ACHN (cell line): ENCODE data around the gene IGFN1.
A peak's percentile ranks its signal among the peaks of the same experiment; 100 is the strongest.

Source experiments
- DNase-seq: peaks from one replicate; pipeline ENCODE4 v3.0.0-alpha.2; 2015
- in situ Hi-C: cut with HindIII; loops from 2 replicates; pipeline ENCODE4 v1.10.0; 2017; ENCODE audit warnings: low sequenced_read_pairs, low pct_ligation_motif_present, low pct_unique_long_range_greater_than_20kb

Gene IGFN1

GRCh38 chr1:201212461-201213055, 21.9 kb downstream of the IGFN1 start:
- DNase-seq, result no peak
- in situ Hi-C loops, result no loop called here

GRCh38 chr1:201213106-201213770, 22.6 kb downstream of the IGFN1 start:
- in situ Hi-C loops, result no loop called here
- no peak for DNase-seq

GRCh38 chr1:201213926-201214325, 23.3 kb downstream of the IGFN1 start:
- in situ Hi-C loops, result no loop called here
- DNase-seq, result no peak

- in situ Hi-C loops, result no loop called here
- peak; percentile 42 for DNase-seq
Observed at GRCh38 chr1:201214461-201214860, 23.8 kb downstream of the IGFN1 start.

GRCh38 chr1:201214886-201215285, 24.3 kb downstream of the IGFN1 start:
- in situ Hi-C loops, result no loop called here

DNA sequence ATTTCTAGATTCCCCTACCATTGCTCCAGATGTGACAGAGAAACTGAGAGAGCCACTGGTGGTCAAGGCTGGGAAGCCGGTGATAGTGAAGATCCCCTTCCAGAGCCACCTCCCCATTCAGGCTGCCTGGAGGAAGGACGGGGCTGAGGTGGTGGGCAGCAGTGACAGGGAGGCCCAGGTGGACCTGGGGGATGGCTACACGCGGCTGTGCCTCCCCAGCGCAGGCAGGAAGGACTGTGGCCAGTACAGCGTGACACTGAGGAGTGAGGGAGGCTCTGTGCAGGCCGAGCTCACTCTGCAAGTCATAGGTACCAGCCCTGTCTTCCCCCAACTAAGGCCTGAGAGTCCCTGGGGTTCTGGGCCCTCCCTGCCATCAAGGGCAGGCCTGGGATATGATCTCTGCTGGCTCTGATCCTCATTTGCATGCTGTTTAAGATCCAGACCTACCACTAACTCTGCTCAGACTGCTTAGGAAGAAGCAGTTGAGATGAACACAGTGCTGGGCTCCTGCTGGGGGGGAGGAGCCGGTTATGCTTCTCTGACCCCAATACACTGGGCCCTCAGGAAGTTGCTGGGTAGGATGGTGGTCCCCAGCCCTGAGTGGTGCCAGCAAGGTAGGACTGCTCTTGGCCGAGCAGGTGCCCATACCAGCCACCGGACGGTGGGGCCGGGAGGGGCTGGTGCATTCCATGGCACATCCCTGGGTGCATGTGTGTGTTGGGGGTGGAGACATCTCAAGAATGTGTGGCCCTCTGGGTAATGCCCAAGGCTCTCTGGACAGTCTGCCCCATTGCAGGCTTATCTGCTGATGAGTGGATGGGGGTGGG, 25.1 kb downstream of the IGFN1 start:
- in situ Hi-C loops, result no loop called here

More at GRCh38 chr1:201214886-201215285, 24.3 kb downstream of the IGFN1 start:
- no peak for DNase-seq

GRCh38 chr1:201216395-201217085, 25.9 kb downstream of the IGFN1 start:
- in situ Hi-C loops, result no loop called here
- DNase-seq, result no peak

More for the DNA sequence above, 25.1 kb downstream of the IGFN1 start:
- no peak for DNase-seq

DNA sequence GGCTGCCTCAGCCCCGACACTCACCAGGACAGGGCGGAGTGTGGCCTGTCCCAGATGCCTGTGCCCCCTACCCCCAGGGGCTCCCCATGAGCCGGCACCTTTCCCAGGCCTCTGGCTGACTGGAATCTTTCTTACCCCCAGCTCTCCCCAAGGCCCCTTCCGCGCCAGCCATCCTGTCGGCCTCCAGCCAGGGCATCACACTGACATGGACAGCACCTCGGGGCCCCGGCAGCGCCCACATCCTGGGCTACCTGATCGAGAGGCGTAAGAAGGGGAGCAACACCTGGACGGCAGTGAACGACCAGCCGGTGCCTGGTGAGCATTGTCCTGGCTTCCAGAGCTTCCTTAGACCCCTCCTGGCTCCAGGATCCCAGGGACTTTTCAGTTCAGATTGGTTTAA, 26.5 kb downstream of the IGFN1 start:
- no peak for DNase-seq
- in situ Hi-C loops, result no loop called here

- DNase-seq, result no peak
- in situ Hi-C loops, result no loop called here
Observed at GRCh38 chr1:201217851-201218250, 27.2 kb downstream of the IGFN1 start.

DNA sequence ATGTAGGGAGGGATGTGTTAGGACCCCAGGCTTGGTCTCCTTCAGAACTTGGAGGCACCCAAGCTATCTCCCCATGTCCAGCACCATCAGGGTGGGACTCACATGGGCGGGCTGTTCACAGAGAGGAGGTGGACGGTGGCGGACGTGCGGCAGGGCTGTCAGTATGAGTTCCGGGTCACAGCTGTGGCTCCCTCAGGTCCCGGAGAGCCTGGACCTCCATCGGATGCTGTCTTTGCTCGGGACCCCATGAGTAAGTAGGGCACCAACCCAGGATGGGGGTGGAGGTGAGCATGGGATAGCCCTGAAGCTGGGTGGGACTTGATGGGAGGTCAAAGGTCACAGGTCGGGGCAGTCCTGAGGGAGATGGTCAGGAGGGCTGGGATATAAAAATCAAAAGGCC, 27.8 kb downstream of the IGFN1 start:
- in situ Hi-C loops, result no loop called here
- DNase-seq, result no peak

DNA sequence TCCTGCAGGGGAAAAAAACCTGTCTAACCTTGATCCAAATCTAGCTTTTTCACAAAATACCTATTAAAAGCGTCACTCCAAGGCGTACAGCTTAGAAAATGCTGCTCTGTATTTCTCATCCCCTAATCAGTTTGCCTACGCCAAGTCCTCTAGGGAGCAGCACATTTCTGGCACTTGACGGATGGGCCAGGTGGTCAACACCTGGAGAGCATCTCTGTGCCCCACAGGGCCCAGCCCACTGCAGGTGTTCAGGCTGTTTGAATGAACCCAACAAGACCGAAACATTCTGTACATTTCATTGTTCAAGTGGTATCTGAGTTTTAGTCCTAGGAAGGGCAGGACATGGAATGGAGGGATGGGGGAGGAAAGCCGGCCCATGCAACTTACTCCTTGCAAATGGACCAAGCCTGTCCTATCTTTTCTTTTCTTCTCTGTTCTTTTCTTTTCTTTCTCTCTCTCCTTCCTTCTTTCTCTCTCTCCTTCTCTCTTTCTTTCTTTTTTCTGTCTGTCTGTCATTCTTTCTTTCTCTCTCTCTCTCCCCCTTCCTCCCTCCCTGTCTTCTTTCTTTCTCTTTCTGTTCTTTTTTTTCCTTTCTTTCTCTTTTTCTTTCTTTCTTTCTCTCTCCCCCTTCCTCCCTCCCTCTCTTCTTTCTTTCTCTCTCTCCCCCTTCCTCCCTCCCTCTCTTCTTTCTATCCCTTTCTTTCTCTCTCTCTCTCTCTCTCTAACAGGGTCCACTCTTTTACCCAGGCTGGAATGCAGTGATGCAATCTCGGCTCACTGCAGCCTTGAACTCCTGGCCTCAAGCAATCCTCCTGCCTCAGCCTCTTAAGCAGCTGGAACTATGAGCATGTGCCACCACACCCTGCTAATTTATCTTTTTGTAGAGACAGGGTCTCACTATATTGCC, 29.1 kb downstream of the IGFN1 start:
- no peak for DNase-seq
- in situ Hi-C loops, result no loop called here

DNA sequence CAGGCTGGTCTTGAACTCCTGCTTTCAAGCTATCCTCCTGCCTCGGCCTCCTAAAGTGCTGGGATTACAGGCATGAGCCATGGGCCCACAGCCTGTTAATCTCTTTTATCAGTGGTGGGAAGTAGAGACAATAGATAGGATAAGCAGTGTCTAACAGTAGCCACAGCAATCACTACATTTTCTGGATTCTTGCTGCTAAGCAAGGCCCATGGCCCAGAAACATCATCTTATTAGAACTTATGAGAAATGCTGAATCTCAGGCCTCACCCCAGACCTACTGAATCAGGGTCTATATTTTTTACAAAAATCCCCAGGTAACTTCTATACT, 29.7 kb downstream of the IGFN1 start:
- DNase-seq, result no peak
- in situ Hi-C loops, result no loop called here

- in situ Hi-C loops, result no loop called here
- DNase-seq, result no peak
Observed at GRCh38 chr1:201221201-201221846, 30.7 kb downstream of the IGFN1 start.

GRCh38 chr1:201222125-201222524, 31.5 kb downstream of the IGFN1 start:
- no peak for DNase-seq
- in situ Hi-C loops, result no loop called here

DNA sequence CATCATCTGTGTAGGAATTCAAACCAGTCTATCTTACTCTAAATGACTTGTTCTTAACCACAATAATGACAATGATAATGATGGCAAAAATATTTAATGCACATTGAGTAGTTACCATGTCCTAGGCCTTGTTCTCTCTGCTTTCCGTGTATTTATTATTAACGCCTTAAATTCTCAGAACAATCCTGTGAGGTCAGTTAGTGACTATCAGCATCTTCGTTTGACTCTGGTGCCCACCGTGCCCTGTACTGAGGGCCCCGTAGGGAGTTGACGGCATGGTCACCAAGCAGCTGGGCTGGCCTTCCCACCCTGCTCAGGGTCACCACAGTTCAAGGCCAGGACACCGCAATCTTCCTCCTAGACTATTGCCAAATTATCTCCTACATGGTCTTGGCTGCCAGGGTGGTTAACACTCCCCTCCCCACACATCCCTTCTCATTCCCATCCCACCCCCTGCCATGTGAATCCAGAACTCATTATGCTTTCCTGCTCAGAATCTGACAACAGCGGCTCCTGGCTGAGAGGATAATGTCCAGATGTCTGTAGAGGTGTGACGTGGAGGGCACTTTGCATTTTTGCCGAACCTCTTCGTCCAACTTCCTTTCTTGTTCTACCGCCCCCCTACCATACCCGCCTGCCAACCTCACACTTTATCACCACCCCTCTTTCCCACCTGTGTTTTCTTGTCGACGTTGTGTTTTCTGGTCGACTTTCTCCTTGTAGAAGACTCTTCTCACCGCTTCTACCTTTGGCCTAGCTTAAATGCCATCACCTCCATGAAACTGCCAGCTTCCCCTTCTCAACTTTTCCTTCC, 33.4 kb downstream of the IGFN1 start:
- in situ Hi-C loops, result no loop called here
- no peak for DNase-seq

DNA sequence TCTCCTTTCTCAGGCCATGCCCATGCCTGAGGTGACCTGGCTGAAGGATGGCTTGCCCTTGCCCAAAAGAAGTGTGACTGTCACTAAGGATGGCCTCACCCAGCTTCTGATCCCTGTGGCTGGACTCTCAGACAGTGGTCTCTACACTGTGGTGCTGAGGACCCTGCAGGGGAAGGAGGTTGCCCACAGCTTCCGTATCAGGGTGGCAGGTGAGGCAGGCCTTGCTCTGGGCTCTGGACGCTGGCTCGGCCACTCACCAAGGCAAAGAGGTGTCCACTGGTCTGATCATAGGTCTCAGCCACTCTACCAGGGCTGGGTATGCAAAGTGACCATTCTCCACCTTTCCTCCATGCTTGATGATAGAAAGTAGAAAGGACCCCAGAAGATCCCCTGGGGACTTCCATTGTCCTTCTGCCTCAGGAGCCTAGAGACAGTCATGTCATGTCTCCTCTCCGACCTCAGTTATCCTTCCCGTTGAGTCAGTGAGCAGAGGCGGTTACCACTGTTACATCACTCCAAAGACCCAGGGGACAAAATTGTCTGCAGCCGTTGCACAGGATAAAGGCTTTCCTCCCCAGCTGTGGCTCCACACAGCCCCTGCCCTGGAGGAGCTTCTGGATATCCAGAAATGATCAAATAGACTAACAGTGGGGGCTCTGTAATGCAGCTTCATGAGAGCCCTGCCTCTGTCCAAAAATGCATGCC, 34.2 kb downstream of the IGFN1 start:
- in situ Hi-C loops, result no loop called here
- no peak for DNase-seq

GRCh38 chr1:201226178-201226514, 35.5 kb downstream of the IGFN1 start:
- in situ Hi-C loops, result no loop called here
- no peak for DNase-seq
